GM21381 (cell line): ENCODE measurements around the gene SPTSSB.

Experiments used
- ATAC-seq: cut with Tn5 transposase; IDR thresholded peaks from one replicate; pipeline ENCODE4 v1.9.1; 2021; ENCODE audit warnings: mild to moderate bottlenecking, moderate library complexity; ENCODE audit not compliant: unreplicated experiment

The SPTSSB gene

GRCh38 chr3:161392853-161393252 lies 21.5 kb upstream of the SPTSSB start:
- no peak for ATAC-seq

GRCh38 chr3:161390200-161390599 lies 18.9 kb upstream of the SPTSSB start:
- ATAC-seq: no peak

- ATAC-seq: no peak
These were observed 18.2 kb upstream of the SPTSSB start for GRCh38 chr3:161389445-161390035.

GRCh38 chr3:161388855-161389254 lies 17.5 kb upstream of the SPTSSB start:
- ATAC-seq: no peak

- ATAC-seq: no peak
These were observed 15.9 kb upstream of the SPTSSB start for GRCh38 chr3:161386991-161387770.

- ATAC-seq: peak; percentile 39
These were observed 1.3 kb upstream of the SPTSSB start for GRCh38 chr3:161372321-161373260.

GRCh38 chr3:161369531-161369930 lies 1.8 kb downstream of the SPTSSB start:
- ATAC-seq: no peak

GRCh38 chr3:161366094-161366493 lies 5.2 kb downstream of the SPTSSB start:
- no peak for ATAC-seq

GRCh38 chr3:161358488-161358887 lies 12.8 kb downstream of the SPTSSB start:
- ATAC-seq: no peak

- ATAC-seq: no peak
These were observed 15.0 kb downstream of the SPTSSB start for GRCh38 chr3:161356287-161356686.

- no peak for ATAC-seq
These were observed 15.8 kb downstream of the SPTSSB start for GRCh38 chr3:161355508-161355907.

GRCh38 chr3:161354554-161354953 lies 16.8 kb downstream of the SPTSSB start:
- no peak for ATAC-seq

- ATAC-seq: no peak
These were observed 20.0 kb downstream of the SPTSSB start for GRCh38 chr3:161351330-161351729.

- ATAC-seq: no peak
These were observed 20.4 kb downstream of the SPTSSB start for GRCh38 chr3:161350916-161351315.

- no peak for ATAC-seq
These were observed 21.6 kb downstream of the SPTSSB start for GRCh38 chr3:161349529-161350312.

GRCh38 chr3:161348796-161349400 lies 22.4 kb downstream of the SPTSSB start:
- no peak for ATAC-seq

- ATAC-seq: no peak
These were observed 23.6 kb downstream of the SPTSSB start for GRCh38 chr3:161347726-161348125.

- ATAC-seq: no peak
These were observed 26.3 kb downstream of the SPTSSB start for GRCh38 chr3:161345023-161345422.

- no peak for ATAC-seq
These were observed 27.3 kb downstream of the SPTSSB start for GRCh38 chr3:161343986-161344385.

GRCh38 chr3:161343540-161343939 lies 27.8 kb downstream of the SPTSSB start:
- no peak for ATAC-seq
